ENCODE data around the gene PTPN12.

The PTPN12 gene

DNA sequence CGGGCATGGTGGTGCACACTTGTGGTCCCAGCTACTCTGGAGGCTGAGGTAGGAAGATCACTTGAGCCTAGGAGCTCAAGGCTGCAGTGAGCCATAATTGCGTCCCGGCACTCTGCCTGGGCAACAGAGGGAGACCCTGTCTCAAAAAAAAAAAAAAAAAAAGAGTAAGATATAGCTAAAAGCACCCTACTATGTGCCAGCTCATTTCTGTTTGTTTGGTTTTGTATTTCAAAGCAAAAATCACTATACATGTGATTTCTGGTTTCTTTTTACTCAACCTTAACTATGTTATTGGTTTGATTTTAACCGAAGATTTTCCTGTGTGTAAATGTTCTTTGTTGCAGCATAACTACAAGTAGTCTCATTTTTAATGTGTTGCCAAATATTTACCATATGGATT, 92.7 kb downstream of the PTPN12 start:
- no peaks in the 10 kb centered on the region for H3K27me3 ChIP-seq (replicated peaks; ENCODE audit: control insufficient read depth, insufficient read depth, low read length)
- peaks cover 2% of the 10 kb centered on the region for H3K36me3 ChIP-seq (ENCODE audit: control insufficient read depth, insufficient read depth, low read length)
- TF ChIP-seq, protein P1, sequence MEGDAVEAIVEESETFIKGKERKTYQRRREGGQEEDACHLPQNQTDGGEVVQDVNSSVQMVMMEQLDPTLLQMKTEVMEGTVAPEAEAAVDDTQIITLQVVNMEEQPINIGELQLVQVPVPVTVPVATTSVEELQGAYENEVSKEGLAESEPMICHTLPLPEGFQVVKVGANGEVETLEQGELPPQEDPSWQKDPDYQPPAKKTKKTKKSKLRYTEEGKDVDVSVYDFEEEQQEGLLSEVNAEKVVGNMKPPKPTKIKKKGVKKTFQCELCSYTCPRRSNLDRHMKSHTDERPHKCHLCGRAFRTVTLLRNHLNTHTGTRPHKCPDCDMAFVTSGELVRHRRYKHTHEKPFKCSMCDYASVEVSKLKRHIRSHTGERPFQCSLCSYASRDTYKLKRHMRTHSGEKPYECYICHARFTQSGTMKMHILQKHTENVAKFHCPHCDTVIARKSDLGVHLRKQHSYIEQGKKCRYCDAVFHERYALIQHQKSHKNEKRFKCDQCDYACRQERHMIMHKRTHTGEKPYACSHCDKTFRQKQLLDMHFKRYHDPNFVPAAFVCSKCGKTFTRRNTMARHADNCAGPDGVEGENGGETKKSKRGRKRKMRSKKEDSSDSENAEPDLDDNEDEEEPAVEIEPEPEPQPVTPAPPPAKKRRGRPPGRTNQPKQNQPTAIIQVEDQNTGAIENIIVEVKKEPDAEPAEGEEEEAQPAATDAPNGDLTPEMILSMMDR (IDR thresholded peaks at IDR 0.05; ENCODE audit: insufficient read depth, low read length, poor library complexity, severe bottlenecking), result no peak
- no peak for DNase-seq (ENCODE audit: extremely low read depth, insufficient read length)
- no peak overlapping the region for H3K4me3 ChIP-seq (replicated peaks; ENCODE audit: low read depth, low read length)

DNA sequence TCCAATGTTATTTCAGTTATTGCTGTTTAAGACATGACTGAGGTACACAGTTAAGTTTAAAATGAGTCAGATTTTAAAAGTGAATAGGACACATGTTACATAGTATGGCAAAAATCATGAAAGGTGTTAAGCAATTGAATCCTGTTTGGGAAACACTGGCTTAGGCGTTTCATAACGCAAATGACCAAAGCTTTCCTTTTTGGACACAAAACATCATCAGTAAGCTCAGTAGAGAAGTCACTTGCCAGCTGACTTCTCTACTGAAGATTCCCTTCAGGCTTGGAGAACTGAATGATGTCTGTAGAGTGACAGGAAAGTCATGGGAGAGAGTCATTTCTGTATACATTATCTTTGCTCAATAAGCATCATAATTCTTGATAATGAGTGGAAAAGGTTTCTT, 94.7 kb downstream of the PTPN12 start:
- TF ChIP-seq, protein P1 (IDR thresholded peaks at IDR 0.05; ENCODE audit: insufficient read depth, low read length, poor library complexity, severe bottlenecking), result no peak
- Histone ChIP-seq H3K36me3 (ENCODE audit: control insufficient read depth, insufficient read depth, low read length) (peaks cover 2% of the 10 kb centered on the region), H3K27me3 (replicated peaks; ENCODE audit: control insufficient read depth, insufficient read depth, low read length) (no peaks in the 10 kb centered on the region), H3K4me3 (replicated peaks; ENCODE audit: low read depth, low read length) (no peak overlapping the region)
- DNase-seq (ENCODE audit: extremely low read depth, insufficient read length), result no peak

DNA sequence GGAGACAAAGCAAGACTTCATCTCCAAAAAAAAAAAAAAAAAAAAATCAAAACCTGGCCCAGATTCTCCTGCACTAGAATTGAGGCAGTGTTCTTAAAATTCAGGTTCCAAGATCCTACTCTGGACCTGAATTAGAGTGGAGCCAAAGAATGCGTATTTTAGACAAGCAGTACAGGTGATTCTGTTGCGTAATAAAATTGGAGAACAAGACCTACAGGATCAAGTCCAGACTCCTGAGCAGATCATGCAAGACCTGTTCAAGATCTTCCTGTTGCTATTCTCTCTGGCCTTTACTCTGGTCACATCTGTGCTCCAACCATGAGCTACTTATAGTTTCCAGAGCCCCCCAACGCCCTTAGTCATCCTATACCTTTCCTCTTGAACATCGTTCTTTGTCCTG, 107.7 kb downstream of the PTPN12 start:
- no peak for DNase-seq (ENCODE audit: extremely low read depth, insufficient read length)
- H3K27me3 ChIP-seq (replicated peaks; ENCODE audit: control insufficient read depth, insufficient read depth, low read length), result no peaks in the 10 kb centered on the region
- no peak overlapping the region for H3K4me3 ChIP-seq (replicated peaks; ENCODE audit: low read depth, low read length)
- peaks cover 2% of the 10 kb centered on the region; the same call in 1 of the 2 replicates for H3K36me3 ChIP-seq (ENCODE audit: control insufficient read depth, insufficient read depth, low read length)
- TF ChIP-seq, protein P1 (IDR thresholded peaks at IDR 0.05; ENCODE audit: insufficient read depth, low read length, poor library complexity, severe bottlenecking), result no peak

DNA sequence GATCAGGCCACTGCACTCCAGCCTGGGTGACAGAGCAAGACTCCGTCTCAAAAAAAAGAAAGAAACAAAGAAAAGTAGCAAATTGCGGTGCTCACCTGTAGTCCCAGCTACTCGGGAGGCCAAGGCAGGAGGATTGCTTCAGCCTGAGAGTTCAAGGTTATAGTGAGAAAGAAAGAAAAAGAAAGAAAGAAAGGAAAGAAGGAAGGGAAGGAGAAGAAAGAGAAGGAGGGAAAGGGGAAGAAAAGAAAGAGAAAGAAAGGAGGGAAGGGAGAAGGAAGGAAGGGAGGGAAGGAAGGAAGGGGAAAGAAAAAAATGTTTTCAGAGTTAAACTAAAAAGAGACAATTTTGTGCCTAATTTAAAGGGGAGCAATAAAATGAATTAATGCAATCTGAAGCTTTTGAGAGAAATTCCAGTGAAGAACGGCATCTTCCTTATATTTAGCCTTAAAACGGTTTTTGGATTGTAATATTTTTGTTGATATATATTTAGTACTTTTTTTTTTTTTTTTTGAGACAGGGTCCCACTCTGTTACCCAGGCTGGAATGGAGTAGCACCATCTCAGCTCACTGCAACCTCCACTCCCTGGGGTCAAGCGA, 111.7 kb downstream of the PTPN12 start:
- peaks cover 2% of the 10 kb centered on the region; the same call in 1 of the 2 replicates for H3K36me3 ChIP-seq (ENCODE audit: control insufficient read depth, insufficient read depth, low read length)
- TF ChIP-seq, protein P1 (IDR thresholded peaks at IDR 0.05; ENCODE audit: insufficient read depth, low read length, poor library complexity, severe bottlenecking), result no peak
- no peak overlapping the region for H3K4me3 ChIP-seq (replicated peaks; ENCODE audit: low read depth, low read length)
- no peaks in the 10 kb centered on the region for H3K27me3 ChIP-seq (replicated peaks; ENCODE audit: control insufficient read depth, insufficient read depth, low read length)
- no peak for DNase-seq (ENCODE audit: extremely low read depth, insufficient read length)

DNA sequence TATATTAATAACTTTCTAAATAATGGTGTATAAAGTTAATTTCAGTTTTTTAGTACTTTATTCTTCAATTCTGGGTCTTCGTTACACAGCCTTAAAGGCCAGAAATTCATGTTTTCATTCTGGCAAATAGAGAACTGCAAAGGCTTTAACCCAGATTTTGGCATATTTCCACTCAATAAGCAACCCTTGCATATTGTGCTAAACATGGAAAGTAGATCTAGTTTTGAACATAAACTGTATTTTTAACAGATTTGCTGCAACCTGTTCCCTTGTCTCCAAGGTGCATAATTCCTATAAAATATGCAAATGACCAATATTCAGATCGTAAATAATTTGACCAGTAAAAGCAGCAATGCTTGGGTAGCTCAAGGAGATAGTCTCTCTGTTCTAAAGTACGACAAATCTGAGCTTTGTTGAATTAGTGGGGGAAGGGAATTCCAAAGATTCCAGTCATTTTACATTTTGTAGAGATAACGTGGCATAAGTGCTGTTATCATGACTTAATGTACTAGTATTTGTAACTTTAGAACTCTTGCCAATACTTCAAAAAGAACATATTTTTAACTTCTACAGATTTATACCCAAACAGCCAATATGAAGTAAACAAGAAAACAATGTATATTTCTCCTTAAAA, 112.7 kb downstream of the PTPN12 start:
- no peak overlapping the region for H3K4me3 ChIP-seq (replicated peaks; ENCODE audit: low read depth, low read length)
- no peaks in the 10 kb centered on the region for H3K27me3 ChIP-seq (replicated peaks; ENCODE audit: control insufficient read depth, insufficient read depth, low read length)
- H3K36me3 ChIP-seq (ENCODE audit: control insufficient read depth, insufficient read depth, low read length), result peaks cover under 1% of the 10 kb centered on the region; the same call in 1 of the 2 replicates
- DNase-seq (ENCODE audit: extremely low read depth, insufficient read length), result no peak
- TF ChIP-seq, protein P1 (IDR thresholded peaks at IDR 0.05; ENCODE audit: insufficient read depth, low read length, poor library complexity, severe bottlenecking), result no peak
